CD4-positive, alpha-beta T cell treated with Interferon alpha-2 for 1 hour (primary cell): ENCODE results near the gene APOL5.
"Not testable (repeated sequence)": the region's sequence is repeated elsewhere in the genome, so short reads cannot be mapped to it uniquely, and the experiment has no call there.

Experiments
- DNase-seq, 2 donors: peaks; one replicate each; pipeline ENCODE4 v3.0.0-alpha.2; 2020 to 2022

APOL5 gene

DNA sequence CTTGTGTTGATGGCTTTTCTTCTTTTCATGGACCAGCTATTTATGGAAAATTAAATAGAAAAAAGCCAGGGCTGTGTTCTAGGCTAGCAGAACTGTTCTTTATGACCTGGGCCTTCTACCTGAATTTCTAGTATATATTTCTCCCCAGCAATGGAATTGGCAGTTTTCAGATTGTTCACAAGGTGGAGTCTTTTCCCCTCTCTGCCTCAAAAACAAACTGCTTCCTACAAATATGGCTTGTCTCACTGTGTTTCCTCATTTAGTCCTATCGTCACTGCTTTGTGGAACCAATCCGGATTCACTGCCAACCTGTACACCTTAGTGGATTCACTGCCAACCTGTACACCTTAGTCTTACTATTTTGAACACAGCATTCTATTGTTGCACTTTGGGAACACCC is 5.0 kb upstream of the APOL5 start:
- DNase-seq = no peak

DNA sequence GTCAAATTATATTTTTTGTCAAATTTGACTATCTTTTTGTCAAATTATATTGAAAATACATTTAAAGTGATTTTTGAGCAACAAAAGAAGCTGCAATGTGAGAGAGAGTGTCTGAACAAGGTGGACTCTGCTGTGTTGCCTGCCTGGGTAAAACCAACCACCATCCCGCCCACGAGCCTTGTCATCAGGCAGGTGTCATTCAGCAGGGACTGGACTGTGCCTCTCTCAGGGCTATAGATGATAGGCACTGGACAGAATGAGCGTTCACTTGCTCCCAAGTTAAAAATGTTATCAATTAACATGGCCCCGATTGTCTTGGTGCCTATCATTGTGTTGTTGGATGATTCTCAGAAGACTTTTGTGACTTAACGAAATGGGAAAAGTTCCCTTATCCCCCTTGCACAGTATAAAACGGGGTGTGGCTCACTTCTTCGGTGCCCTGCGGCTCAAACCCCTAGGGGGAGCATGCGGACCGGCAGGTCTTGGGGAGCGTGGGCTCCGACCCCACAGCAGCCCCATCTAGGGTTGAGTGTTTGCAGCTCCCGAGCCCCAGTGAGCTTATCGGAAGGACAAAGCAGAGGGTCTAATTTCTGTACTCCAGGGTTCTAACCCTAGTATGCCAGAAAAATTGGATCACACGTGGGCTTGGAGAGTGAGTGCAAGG is 1.7 kb downstream of the APOL5 start:
- DNase-seq = no peak

DNA sequence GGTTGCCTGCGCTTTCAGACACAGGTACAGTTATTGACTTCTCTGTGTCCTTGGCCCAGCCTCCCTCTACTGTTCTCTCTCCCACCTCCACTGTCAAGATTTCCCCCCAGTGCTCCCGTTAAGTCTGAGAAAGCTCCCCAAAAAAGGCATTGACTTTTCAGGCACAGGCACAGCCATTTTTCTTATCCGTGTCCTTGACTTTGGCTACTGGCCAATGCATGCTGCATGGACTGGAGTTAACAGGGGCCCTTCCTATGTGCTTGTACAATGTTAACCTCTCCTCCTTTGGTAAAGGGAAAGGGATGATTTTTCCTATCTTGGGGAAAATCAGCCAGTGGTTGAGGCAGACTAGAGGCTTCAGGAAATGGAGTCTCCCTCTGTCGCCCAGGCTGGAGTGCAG is 4.3 kb downstream of the APOL5 start:
- no peak for DNase-seq

DNA sequence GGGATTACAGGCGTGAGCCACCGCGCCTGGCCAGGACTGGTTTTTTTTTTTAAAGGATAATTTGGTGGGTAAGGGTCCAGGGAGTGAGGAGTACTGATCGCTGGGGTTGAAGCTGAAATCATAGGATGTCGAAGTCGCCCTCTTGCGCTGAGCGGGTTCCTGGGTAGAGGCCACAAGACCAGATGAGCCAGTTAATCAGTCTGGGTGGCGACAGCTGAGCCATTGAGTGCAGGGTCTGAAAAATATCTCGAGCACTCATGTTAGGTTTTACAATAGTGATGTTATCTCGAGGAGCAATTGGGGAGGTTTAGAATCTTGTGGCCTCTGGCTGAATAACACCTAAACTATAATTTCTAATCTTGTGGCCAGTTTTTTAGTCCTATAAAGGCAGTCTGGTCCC is 7.8 kb downstream of the APOL5 start:
- DNase-seq = no peak

DNA sequence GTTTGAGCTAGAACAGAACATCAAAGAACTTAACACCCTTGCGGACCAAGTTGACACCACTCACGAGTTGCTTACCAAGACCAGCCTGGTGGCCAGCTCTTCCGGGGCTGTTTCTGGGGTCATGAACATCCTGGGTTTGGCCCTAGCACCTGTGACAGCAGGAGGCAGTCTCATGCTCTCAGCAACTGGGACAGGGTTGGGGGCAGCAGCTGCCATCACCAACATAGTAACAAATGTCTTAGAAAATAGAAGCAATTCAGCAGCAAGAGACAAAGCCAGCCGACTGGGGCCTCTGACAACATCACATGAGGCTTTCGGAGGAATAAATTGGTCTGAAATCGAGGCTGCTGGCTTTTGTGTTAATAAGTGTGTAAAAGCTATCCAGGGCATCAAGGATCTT is 8.7 kb downstream of the APOL5 start:
- DNase-seq = no peak

DNA sequence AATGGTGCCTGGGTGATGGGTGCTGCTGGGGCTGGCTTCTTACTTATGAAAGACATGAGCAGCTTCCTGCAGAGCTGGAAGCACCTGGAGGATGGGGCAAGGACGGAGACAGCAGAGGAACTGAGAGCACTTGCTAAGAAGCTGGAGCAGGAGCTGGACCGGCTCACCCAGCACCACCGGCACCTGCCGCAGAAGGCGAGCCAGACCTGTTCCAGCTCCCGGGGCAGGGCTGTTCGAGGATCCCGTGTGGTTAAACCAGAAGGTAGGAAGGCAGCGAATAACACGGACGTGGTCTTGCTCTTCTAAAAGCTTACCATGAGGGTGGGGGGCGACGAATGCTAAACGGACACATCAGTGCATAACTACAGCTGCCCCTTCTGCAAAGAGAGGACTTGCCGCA is 9.3 kb downstream of the APOL5 start:
- DNase-seq = no peak

DNA sequence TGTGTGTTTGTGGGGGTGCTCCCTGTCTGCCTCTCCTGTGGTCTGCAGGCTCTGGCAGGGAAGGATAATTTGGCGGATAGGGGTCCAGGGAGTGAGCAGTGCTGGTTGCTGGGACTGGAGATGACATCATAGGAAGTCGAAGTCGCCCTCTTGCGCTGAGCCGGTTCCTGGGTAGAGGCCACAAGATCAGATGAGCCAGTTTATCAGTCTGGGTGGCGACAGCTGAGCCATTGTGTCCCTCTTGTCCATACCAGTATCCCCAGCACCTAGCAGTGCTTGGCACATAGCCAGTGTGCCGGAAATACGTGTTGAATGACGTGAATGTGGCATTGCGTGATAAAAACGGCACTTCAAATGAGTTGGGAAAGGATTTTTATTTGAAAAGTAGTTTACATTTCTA is 9.8 kb downstream of the APOL5 start:
- DNase-seq = no peak

DNA sequence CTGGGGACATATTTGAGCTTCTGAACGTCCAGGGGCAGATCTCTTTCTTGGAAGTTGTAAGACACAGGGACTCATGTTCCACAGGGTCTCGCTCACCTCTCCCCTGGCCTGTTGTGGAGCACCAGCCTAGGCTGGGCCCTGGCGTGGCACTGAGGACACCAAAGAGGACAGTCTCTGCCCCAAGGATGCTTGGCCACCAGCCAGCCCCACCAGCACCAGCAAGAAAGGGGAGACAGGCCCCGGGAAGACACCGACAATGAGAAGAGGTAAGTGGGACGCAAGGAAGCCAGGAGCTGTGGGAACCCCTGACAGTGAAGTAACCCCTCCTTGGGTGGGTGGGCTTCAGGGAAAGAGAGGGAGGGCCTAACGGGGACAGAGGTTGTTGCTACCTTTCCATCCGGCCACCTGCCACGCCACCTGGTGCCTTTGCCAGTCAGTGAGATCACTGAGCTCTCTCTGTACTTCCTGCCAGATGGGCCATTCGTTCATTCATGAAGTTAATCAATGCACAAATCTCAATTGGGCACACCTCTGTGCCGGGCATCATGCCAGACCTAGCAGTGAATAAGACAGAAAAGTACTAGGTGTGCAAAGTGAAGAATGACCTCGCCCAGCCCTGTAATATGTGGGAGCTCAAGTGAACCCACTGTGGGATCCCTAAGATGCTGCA is 11.1 kb downstream of the APOL5 start:
- no peak for DNase-seq

DNA sequence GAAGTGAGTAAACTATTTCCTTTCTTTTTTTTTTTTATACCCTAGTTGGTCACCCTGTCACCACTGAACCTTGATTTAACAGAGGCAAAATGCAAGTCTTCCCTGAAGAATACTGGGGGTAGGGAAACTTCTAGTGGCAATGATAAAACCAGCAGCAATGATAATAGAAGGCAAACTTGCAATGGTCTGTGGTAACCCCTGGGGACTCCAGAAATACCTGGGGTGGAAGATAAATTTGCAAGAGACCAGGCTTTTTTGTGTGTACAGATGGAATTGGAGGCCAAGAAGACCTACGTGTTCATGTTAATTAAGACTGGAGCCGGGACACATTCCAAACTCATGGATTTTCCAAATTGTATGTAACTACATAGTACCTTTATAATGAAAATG is 11.6 kb downstream of the APOL5 start:
- DNase-seq = no peak

DNA sequence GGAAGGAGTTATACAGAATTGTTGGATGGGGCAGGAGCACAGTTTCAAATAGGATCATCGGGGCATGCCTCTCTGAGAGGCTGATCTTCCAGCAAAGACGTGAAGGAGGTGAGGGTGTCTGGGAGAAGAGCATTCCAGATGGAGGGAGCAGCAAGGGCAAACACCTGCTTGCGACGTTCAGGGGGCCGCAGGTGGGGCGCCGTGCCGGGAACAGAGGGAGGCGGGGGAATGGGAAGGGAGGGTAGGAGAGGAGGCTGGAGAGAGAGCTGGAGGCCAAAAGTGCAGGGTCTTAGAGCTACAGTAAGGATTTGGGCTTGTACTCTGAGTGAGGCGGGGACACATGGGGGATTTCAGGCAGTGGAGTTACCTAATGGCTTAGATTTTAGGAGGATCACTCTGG is 13.6 kb downstream of the APOL5 start:
- no peak for DNase-seq

DNA sequence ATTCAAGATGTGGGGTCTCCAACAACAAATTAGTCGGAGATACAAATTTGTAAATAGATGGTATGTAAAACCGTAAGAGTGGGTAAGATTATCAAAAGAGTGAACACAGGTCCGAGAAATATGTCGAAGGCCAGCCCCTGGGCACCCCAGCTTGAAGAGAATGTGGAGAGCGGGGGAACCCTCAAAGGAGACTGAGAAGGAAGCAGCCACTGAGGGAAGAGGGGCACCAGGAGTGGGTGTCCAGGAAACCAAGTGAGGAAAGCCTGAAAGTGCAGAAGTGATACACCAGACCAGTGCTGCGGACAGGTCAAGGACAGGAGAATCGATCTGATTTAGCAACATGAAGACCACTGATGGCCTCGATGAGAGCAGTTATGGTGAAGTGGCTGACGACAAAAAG is 14.4 kb downstream of the APOL5 start:
- DNase-seq = no peak

DNA sequence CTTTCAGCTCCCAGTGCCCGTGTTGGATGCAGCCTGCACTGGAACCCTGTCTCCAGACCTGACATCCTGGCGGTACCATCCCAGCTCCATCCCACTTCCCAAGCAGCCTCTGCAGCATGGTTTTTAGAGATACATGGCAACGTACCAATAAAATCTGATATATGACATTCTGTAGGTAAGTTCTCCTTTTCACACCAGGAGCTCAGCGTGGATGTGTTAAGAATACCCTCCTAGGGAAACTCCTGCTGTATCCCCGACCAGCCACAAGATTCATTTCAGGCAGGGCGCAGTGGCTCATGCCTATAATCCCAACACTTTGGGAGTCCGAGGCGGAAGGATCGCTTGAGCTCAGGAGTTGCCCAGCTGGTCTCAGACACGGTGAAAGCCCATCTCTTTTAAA is 15.4 kb downstream of the APOL5 start:
- no peak for DNase-seq

DNA sequence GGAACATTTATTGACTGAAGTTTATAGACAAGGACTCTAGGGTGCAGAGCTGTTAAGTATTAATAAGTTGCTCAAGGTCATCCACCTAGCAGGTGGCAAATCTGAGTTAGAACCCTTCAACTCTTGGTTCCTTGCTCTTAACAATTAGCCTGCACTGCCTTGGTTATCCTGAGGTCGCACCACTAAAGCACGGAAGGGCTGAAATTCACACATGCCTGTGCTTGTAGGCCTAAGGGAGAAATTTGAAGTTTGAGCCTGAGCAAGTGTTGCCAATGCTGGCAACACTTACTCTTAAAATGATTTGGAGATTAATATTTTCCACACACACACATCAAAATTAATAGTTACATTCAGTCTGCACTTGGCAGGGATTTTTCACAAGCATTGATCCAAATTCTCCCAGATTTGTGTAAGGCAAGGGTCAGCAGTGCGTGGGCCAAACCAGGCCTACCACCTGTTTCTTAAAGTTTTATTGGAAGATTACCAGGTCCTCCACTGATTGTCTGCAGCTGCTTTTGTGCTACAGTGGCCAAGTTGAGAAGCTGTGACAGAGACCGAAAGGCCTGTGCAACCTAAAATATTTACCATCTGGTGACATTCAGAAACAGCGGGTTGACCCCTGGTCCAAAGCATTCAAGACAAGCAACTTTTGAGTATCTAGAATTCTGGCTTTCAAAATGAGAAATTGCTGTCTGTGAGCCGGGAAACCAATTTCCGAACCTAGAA is 16.3 kb downstream of the APOL5 start:
- no peak for DNase-seq

DNA sequence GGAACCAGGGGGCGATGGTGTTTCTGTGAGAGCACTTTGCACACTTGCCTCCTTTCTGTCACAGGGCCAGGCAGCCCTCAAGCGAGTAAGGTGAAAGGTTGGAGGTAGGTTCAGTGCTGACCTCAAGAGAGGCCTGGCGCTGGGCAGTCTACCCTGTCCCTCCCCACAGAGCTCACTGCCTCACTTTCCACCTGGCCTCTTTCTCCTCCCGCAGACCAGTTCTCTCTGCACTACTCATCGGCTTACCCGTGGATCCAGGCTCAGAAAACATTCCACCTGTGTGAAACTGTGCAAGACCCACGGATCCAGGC is 16.8 kb downstream of the APOL5 start:
- no peak for DNase-seq

DNA sequence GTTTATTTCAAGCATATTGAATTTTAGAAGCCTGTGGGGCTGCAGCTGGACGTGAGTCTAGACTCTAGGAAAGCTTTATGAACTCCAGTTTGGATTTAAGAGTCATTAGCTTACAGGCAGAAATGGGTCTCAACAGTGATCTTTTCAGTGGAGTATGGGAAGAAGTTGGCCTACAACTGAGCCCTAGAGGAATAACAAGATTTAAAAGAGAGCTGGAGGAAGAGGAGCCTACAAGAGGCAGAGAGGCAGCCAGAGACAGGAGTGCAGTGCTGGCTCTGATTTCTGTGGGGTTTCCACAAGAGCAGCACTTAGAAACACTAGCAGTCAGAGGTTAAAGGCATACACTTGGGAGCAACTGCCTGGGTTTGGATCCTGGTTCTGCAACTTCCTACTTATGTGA is 17.9 kb downstream of the APOL5 start:
- no peak for DNase-seq

DNA sequence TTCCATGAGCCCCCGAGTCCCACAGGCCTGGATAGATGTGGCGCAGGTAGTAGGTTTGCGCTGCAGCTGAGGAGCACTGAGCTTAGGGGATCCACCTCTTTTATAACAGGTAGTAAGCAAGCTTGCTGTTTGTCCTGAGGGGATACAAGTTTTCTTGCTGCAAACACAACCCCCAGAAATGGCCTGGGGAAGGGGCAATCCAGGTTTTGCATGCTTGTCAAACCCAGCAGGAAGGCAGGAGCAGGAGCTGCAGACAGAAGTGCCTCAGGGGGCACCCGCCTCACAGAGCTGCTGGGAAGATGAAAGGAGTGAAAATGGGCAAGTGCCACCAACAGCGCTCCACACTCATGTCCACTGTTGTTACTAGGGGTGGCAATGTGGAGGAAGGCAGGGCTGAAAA is 18.5 kb downstream of the APOL5 start:
- DNase-seq = no peak

DNA sequence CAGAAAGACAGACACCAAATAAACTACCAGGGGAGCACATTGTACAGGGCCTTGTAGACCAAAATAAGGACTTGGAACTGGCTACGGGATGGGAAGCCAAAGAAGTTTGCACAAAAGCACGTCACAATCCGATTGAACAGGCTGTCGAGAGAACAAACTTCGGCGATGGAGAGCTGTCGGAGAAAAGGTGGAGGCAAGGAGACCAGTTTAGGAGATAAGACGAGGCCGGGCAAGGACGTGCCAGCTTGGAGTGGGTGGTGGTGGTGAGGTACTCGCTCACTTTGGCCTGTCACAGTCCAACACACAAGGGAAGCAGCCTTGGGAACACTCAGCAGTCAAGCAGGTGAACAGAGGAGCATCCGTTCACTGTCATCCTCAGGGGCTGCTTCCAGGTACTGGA is 19.0 kb downstream of the APOL5 start:
- DNase-seq = no peak

DNA sequence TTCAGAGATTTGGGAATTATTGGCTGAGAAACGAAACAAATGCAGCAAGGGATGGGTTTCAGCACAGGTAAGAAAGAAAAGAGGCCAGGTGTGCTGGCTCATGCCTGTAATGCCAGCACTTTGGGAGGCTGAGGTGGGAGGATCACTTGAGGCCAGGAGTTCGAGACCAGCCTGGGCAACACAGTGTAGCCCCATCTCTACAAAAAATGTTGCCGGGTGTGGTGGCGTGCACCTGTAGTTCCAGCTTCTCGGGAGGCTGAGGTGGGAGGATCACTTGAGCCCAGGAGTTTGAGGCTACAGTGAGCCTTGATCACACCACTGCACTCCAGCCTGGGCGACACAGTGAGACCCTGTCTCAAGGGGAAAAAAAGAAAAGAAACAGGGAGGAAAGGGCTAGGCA is 20.2 kb downstream of the APOL5 start:
- DNase-seq = not testable (repeated sequence)

DNA sequence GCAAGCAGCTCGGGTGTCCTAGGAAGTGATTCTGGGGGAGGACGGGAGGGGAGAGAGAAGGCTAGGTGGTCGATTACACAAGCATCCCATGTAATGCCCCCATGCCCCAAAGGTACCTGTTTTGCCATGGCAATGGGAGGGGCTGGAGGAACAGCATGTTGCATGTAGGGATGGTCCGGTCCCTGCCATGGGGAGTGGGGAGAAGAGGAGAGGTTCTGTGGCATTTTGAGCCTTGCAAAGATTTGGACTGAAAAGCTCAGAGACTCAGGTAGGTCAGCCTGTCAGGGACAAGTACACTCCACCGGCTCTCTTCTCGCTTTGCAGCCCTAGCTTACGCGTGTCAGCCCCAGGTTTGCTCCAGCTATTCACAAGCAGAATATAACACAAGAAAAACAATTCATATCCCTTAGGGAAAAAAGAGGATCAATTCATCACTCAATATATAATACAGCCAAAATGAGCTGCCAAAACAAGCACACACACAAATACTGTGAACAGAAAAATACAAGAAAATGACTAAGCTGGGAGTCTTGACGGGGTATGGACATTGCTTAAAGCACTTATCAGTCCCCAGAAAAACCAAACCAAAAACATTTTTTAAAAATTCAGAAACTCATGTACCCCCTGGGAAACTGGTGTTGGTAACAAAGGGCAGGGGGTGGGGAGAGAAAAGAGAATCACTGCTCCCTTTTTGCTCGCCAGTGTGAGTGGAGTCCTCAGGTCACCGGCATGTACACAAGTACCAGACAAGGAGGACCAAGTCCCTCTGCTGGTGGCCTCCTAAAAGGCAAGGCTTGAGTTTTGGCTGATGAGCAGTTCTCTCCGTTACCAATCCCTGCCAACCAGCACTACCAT is 21.6 kb downstream of the APOL5 start:
- DNase-seq = peak in 1 of 2 donors; percentile 12

DNA sequence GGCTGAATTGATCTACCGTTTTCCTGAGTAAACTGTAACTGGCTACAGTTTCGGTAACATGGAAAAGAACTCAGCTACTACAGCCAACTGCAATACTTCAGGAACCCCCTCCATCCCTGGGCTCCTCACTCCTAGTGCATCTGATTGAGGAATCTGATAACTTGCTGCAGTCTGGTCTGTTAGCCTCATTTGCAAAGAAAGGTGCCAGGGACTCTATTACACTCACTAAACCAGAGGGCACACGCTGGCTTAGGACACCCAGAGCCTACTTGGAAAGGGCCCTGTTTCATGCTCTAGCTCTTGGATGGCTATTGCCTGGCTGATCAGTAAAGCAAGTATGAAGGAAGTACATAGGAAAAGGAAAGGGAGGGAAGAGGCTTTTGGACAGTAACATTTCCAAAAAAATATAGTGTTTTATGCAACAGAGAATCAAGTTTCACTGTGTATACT is 22.3 kb downstream of the APOL5 start:
- no peak for DNase-seq

DNA sequence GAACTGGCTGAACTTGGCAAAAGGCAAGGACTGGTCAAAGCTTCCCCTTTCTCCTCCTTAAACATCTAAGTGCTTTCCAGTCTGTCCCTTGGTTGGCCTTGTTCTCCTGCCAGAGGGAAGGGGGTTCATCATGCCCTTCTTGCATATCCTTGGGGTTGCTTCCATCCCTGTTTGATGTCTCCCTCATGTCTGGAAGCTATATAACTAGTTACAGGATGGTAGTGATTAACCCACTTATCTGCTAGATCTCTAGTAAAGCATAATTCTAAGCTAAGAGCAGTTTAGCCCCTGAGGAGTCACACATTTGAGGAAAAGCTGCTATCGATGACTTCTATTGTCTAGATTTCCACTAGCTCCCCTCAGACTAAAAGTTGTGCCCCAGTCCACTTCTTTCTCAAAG is 22.9 kb downstream of the APOL5 start:
- DNase-seq = no peak

DNA sequence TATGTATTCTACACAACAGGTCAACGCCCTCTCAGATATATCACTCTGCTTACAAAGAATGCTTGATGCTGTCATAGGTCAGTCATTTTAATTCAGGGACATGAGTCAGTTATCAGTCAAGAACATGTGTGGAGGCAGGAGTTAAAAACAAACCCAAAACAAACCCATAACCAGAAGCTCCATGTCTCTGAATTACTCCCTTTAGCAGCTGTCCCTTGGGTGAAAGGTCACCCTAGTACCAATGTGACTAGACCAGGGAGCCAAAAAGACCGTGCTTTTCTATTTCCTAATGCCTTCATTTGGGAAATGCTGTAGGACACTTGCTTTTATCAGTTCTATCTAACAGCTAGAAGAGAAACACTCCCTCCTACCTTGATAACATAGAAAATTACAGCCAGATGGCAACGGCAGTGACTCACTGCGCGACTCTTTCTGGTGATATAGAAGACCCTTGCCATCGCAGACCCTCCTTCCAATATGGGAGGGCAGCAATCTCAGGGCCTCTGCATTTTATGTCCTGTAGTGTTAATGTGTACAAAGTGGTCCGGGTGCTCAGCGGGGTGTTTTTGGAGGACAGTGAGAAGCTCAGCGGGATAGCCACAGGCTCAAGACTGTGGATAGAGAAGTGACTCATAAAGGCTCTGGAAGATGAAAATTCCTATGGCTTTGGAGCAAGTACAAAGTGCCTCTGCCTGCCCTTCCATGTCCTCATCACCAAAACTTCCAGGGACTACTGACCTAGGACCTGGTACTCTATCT is 24.8 kb downstream of the APOL5 start:
- DNase-seq = no peak

DNA sequence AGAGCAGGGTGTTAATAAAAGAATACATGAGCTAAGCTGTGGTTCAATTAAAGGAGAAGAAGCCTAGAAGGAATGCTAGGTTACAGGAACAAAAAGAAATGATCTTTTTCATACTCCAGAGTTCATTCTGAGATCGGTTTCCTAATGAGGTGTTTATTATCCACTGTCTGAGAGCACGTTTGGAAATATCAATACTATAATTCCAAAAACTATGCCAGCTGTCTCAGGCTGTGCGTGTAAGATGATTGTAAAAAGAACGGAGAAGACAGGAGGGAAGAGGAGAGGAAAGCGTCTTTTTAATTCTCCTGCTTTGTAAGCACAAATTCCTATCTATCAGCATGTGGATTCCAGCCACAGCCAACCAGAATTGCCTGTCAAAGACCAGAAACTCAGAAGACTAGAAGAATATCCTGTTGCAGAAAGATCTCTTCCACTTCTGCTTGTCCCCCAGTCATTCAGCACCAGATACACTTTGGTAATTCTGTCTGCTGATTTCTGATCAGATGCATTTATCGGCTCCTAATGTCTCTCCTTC is 25.7 kb downstream of the APOL5 start:
- DNase-seq = no peak
